GM18951 (cell line): ENCODE measurements around the gene MRGPRF.

Source experiments
- POLR2A ChIP-seq: IDR thresholded peaks from 4 replicates; pipeline ENCODE4 v1.6.1; 2011; ENCODE audit warnings: mild to moderate bottlenecking; ENCODE audit not compliant: insufficient read length, insufficient read depth; ENCODE audit errors: extremely low read depth
- in situ Hi-C: fragments of 300-500 bp; cut with MboI; formaldehyde crosslinking; loops from one replicate; pipeline ENCODE4 v1.12.0; 2022; ENCODE audit warnings: low sequenced_read_pairs, mixed read lengths, inconsistent platforms; ENCODE audit not compliant: unreplicated experiment

MRGPRF gene, protein sequence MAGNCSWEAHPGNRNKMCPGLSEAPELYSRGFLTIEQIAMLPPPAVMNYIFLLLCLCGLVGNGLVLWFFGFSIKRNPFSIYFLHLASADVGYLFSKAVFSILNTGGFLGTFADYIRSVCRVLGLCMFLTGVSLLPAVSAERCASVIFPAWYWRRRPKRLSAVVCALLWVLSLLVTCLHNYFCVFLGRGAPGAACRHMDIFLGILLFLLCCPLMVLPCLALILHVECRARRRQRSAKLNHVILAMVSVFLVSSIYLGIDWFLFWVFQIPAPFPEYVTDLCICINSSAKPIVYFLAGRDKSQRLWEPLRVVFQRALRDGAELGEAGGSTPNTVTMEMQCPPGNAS

DNA sequence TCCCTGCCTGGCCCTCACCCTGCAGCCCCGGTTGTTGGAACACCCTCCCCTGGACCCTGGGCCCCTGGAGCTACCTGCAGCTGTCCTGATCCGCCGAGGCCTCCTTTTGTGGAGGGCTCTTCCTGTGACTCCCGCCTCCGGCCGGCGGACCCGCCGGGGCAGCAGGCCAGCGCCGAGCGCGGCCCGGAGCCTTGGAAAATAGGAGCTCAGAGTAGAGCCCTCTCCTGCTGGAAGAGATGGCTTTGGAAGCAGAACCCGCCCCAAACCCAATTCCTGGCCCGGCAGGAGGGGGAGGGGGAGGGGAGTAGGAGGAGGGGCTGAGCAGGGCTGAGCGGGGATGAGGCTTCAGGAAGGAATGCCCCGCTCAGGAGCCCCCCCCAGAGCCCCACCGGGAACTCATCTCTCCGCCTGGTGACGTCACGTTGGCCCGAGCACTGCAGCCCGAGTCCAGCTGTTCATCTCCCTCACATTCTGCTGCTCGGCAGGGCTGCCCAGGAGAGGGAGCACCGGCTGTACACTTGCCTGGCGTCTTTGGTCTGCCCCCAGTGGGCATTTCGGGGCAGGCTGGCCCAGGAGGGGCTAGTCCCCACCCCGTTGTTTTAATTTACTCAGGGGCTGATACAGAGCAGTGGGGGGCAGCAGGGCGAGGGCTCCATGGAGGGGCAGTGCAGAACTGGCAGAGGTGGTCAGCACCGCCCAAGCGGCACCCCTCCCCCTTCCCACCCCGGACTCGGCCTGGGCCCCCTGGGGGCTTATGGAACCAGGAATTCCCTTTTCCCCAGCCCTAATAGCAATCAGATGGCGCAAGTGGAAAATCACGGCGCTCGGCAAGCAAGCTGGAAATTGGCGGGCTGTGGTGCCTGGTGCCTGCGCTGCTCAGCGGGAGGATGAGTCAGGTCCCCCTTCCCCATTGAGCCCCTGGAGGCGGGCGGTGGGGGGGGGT is at the start of gene MRGPRF:
Gene MRGPRF, minus strand, starts transcription at position 238 of the 943 bp plus-strand sequence. CDS start 3,345 bp downstream, outside the sequence.
- no peak for TF ChIP-seq POLR2A
- in situ Hi-C loops: no loop called here

DNA sequence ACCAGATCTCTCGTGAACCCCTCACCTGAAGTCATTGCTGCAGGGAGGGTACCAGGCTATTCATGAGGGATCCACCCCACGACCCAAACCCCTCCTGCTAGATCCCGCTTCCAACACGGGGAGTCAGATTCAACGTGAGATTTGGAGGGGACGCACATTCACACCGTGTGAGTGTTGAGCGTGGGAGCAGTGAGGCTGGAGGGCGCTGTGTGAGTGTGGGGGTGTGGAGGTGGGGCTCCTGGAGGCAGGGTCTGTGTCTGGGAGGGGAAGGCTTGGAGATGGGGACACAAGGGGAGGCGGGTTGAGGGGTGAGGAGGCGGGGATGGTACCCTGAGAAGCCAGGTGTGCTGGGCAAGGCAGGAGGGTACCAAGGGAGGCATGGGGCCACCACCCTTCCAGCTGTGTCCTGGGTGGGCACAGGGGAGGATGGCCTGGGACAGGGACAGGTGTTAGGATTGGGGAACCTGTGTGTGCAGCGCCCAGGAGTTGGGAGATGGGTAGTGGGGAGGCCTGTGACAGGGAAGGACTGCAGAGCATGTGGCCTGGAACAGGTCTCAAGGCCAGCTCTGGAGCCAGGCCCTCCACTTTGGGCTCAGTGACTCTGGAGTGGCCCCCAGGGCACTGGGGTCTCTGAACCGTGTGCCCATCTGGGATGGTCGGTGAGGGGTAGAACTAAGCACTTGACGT is 49.3 kb upstream of the MRGPRF start:
- no peak for TF ChIP-seq POLR2A
- in situ Hi-C loops: no loop called here

DNA sequence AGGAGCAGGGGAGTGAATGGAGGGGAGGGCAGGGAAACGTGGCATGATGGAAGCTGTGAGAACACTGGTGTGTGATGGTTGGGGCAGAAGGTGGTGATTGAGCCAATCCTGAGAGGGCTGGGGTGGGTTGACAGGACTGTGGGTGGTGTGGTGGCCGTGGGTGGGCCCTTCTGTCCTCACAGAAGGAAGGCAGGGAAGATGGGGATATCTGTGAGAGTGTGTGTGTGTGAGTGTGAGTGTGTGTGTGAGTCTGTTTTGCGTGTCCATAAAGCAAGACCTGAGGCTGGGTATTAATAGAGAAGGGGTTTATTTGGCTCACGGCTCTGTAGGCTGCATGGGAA is 48.6 kb upstream of the MRGPRF start:
- TF ChIP-seq POLR2A: no peak
- in situ Hi-C loops: no loop called here

DNA sequence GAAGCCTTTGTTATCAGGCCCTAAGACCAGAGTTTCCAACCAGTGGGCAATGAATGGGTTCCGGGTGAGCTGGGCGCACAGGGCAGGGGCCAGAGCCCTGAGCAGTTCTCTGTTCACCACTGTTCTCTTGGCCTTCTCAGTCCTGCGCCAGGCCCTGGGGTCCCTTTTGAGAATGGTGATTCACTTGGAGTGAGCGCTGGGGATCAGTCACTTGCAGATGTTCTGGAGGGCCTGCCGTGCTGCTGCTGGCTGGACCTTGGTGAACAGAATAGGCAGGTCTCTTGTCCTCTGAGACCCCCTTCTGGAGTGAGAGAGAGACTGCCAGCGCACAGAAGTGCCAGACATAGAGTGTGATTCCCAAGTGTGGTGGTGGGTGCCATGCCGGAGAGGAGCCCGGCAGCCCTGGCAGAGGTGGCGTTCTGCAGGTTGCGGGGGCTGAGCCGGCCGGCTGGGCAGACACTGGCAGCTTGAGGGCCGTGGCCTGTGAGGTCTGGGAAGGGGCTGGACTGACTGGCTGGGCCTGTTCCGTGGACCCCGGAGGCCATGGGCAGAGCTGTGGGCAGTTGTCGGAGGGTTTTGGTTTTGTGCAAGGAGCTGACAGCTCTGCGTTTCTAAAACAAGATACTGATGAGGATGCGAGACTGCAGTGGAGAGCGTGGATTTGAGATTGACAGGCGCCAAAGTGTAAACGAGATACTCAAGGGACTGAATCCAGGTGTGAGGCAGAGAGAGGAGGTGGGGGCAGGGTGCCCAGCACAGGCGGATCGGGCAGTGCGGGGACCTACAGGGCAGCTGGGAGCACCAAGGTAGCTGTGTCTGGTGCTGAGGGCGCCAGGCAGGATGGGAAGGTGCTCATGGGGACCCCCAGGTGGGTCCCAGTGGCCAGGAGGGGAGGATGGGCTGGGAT is 48.0 kb upstream of the MRGPRF start:
- no peak for TF ChIP-seq POLR2A
- in situ Hi-C loops: no loop called here

DNA sequence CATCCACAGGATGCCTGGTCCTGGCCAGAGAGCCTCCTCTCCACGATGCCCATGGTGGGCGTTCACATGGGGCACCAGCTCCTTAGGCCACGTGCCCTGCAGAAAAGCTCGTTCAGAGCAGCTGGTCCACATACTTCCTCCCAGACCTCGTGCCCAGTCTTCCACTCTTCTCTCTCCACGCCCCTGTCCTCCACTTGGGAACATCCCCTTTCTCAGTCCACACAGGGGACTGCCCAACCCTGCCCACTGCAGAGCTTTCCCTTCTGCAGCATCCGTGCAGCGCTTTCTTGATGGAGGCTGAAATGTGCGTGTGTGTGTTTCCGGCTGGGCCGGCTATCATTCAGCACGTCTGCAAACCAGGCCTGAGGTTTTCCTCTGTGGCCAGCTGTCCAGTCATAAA is 46.9 kb upstream of the MRGPRF start:
- no peak for TF ChIP-seq POLR2A
- in situ Hi-C loops: no loop called here

DNA sequence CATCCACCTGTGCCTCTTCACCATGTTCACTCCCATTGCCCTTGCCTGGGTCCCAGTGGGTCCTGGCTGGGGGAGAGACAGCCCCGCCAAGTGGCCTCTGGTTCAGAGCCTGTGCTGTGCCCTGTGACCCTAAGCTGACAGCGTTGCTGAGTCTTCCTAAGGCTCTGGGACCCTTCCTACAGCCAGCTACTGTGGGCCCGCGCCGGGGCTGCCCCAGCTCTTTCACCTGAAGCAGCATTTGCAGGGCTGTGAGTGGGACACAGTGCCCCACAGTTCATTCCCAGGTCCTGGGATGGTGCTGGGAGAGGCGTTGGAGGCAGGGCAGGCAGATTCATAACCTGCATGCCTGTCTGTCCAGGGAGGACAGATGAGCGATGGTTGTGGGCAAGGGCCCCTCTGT is 46.4 kb upstream of the MRGPRF start:
- in situ Hi-C loops: no loop called here
- TF ChIP-seq POLR2A: no peak

DNA sequence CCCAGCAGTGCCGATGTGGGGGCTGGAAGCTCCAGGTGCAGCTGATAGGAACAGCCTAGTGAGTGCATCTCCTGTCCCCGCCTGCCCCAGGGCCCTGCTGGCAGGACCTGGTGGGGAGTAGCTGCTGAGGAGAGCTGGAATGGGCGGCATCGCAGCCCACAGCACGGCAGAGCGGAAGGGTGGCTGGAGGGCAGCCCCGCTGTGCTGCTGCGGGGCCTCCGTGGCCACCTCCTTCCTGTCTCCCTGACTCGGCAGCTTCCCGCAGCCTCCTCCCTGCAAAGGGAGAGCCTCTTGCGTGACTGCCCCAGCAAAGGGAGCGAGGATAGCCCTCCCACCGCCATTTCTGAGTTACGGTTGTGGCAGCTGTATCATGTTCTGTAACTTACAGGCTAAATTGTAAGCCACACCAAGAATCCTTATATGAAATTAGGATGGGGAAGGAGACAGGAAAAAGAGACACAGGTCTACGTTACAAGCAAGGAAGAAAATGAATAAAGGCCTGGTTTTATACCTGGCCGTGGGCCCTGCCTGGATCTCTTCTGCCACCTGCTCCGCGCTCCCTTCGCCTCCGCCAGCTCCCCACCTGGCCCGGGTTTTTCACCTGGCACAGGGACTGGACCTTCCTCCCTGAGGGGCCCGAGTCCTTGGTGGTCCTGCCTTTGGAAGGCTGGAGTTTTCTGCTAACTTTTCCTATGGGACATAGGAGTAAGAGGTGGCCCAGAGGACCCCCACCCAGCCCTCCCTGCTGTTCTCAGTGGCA is 45.6 kb upstream of the MRGPRF start:
- in situ Hi-C loops: no loop called here

DNA sequence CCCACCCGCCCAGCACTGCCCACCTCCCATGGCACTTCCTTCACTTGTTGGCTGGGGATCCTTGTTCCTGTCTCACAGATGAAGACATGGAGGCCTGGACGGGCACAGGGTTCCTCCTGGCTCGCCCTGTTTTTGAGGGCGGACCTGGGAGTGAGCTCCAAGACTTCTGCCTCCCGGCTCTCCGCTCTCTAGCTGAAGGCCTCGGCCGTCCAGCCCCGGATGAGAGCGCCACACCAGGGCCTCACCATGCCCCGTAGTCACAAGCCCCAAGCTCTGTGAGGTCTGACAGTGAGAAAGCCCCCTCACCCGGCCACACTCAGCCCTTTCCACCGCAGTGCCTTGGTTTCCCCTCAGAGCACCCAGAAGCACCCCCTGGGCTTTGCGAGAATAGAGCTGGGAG is 44.8 kb upstream of the MRGPRF start:
- no peak for TF ChIP-seq POLR2A
- in situ Hi-C loops: no loop called here

More for the DNA sequence above, 45.6 kb upstream of the MRGPRF start:
- no peak for TF ChIP-seq POLR2A

DNA sequence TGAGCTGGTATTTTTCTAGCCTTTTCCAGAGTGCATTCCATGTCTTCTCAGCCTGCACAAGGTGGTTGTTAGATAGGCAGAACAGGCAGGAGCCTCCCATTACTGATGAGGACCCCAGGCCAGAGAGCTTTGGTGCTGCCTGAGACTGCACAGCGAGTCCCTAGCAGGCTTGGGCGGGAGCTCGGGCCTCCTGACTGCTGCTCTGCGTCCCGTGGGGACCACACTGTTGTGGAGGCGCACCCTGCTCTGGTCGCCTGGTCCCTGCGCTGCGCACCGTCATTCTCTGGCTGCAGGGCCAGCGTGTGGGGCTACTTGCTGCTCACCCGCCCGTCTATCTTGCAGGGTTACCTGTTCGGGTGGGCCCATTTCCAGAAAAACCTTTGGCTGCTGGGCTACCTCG is 44.2 kb upstream of the MRGPRF start:
- in situ Hi-C loops: no loop called here
- no peak for TF ChIP-seq POLR2A

DNA sequence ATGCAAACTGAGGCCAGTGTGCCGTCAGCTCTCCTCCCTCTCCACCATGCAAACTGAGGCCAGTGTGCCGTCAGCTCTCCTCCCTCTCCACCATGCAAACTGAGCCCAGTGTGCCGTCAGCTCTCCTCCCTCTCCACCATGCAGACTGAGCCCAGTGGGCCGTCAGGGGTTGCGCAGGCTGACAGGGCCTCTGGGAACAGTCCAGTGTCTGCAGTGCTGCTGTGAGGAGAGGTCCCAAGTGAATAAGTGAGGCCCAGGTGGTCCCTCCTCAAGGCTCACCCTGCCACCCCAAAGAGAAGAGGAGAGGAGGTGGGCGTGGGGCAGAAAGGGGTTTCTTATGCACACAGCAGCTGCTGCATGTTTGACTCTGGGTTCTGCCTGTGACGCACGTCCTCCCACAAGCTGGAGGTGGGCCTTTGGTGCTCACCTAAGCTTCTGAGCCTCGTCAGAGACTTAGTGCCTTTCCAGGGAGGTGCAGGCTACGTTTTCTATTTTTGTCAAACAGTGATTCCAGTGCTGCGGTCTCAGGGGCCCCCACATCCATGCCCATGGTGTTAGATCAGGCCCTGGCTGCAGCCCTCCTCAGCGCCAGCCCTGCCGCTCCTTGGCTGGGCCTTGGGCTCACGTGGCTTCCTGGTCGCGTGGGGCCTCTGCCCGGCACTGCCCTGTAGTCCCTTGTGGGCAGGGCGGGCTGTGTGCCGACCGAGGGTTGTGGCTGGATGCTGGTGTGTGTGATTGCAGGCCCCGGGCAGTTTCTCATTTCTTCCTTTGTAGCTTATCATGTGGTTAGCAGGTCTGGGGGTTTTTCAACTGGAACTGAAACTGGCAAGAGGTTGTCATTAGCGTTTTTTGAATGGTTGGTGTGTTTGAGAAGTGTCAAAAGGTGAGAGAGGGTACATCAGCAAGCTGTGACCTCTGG is 42.8 kb upstream of the MRGPRF start:
- in situ Hi-C loops: no loop called here
- peak; percentile 34 for TF ChIP-seq POLR2A

DNA sequence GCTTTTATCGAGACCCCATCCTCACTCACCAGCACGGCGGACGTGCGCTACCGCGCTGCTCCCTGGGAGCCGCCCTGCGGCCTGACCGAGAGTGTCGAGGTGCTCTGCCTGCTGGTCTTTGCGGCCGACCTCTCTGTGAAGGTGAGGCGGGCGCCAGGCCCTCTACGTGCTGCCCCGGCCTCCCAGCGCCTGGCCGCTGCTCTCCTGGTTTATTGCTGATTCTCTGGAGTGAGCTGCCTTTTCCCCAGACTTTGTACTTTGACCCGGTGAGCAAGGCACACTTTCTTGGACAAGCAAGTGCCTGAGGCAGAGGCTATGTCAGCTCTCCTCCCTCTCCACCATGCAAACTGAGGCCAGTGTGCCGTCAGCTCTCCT is 42.2 kb upstream of the MRGPRF start:
- in situ Hi-C loops: no loop called here
- TF ChIP-seq POLR2A: no peak
